ENCODE measurements around the gene LZTS3. TPM values are rescaled to one million over a fixed set of nuclear protein-coding genes. Genes with fewer than 3 reads are reported as not detected.

Gene LZTS3
- total and polyA plus RNA-seq, 2 of the 13 experiments (the other 11 are each of a cell fraction or from before 2014, with no cell fraction given) = 10.1 to 31.3 TPM

DNA sequence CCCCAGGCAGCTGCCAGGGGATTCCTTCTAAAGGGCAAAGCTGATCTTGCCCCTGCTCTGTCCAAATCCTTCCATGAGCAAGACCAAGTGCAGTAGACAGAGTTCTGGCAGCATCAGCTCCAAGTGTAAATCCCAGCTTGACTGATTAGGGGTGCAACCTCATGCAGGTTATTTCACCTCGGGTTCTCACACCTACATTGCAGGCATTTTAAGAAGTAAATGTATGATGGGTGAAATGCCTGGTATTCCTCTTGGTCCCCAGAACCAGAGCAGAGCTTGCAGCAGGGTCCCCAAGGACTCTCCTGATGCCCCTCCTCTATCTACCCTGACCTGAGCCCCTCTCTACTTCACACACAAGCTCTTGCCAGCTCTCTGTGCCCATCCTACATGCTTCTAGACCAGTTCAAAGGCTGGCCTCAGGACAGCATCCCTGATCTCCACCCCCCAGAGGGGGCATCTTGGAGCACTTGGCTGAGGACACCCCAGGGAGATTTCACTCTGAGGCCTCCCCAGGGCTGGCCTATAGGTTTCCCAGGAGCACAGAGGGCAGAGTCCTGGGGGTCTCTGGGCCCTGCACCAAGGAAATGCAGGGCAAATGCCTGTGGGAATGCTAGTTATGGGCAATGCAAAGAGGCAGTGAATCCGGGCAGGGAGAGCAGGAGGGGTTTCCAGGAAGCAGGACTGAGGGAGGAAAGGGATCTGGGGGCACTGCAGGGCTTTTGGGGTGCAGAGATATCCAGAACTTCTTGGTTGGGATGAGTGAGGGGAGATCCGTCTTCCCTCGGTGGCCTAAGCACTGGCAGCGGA, 1.0 kb downstream of the LZTS3 start:
- intact Hi-C loops (cut with micrococcal nuclease; ENCODE audit: unreplicated experiment) = loop anchor here (5.0 kb wide), 1 partner anchor 120 kb away; no protein-coding TSS in a partner anchor
- Histone ChIP-seq H3K9ac (ENCODE audit: insufficient read depth, low read depth, low read length) (peak overlapping the region; percentile 87), H3K4me2 (ENCODE audit: low read depth, low read length) (peak overlapping the region; percentile 79), H2AFZ (ENCODE audit: low read length) (no peak overlapping the region), H3K9me3 (ENCODE audit: low read length) (no peaks in the 10 kb centered on the region), H3K27ac (ENCODE audit: extremely low read length, insufficient read depth, low read length) (no peak overlapping the region), H3K4me3 (replicated peaks in 1 of 3; ENCODE audit: insufficient read depth in 1 of 3, low read depth in 2 of 3, low read length in 3 of 3) (peak overlapping the region; percentile 85 to 99 (median 94)), H3K4me1 (ENCODE audit: insufficient read depth, low read length) (peaks cover 69% of the 10 kb centered on the region), H3K79me2 (ENCODE audit: insufficient read depth, low read length) (peaks cover 14% of the 10 kb centered on the region), H3K27me3 (ENCODE audit: control insufficient read depth in 1 of 2, insufficient read depth in 2 of 2, low read length in 2 of 2) (no peaks in the 10 kb centered on the region; a peak in 1 of 5 replicates), H3K36me3 (replicated peaks in 1 of 2; ENCODE audit: control insufficient read depth in 1 of 2, insufficient read depth in 2 of 2, low read length in 2 of 2) (no peaks in the 10 kb centered on the region; a peak in 1 of 5 replicates), H4K20me1 (ENCODE audit: insufficient read depth, low read length) (no peaks in the 10 kb centered on the region)
- ChIA-PET CTCF (ENCODE audit: low intra/inter-chr PET ratio, low total read pairs) (interaction anchor here (1.1 kb wide), 1 partner anchor 54 kb away, joined by 3 read pairs; no protein-coding TSS in a partner anchor), POLR2A (interaction anchor here (1.0 to 6.5 kb wide), 4 partner anchors 13 to 53 kb away, joined by 3 to 81 read pairs (median 3); partner anchors contain the start of genes FASTKD5 and UBOX5)
- ATAC-seq (no peak), FAIRE-seq (no peak), DNase-seq (ENCODE audit: low spot score) (no peak)
- in situ Hi-C loops (cut with HindIII; ENCODE audit: extremely low pct_ligation_motif_present, low pct_unique_long_range_greater_than_20kb) = no loop called here
- 18% methylated on average over 4 of the region's 5 CpGs for WGBS (ENCODE audit: low lambda C conversion rate)
- TSS peak; percentile 50 for BruUV-seq (replicated peaks)
- TF ChIP-seq SP2 (CRISPR knock-in tag; IDR thresholded peaks at IDR 0.05) (0 out of 2 replicates have a peak, but pooled peaks have one; percentile 29), ZNF101 (CRISPR knock-in tag; IDR thresholded peaks at IDR 0.05; ENCODE audit: borderline replicate concordance, low read depth) (no peak), STAT6 (CRISPR knock-in tag; IDR thresholded peaks at IDR 0.05; ENCODE audit: borderline replicate concordance) (0 out of 2 replicates have a peak, but pooled peaks have one; percentile 82), RFX3 (CRISPR knock-in tag; IDR thresholded peaks at IDR 0.05) (no peak), CENPT (CRISPR knock-in tag; IDR thresholded peaks at IDR 0.05; ENCODE audit: low read depth) (no peak), SMAD1 (CRISPR knock-in tag; IDR thresholded peaks at IDR 0.05; ENCODE audit: borderline replicate concordance, low read depth) (no peak), PCBP2 (optimal IDR thresholded peaks at IDR 0.05; ENCODE audit: low read depth, low read length, poor library complexity, severe bottlenecking) (peak; percentile 19), TRAFD1 (CRISPR knock-in tag; IDR thresholded peaks at IDR 0.05; ENCODE audit: borderline replicate concordance) (no peak), MAFF (IDR thresholded peaks at IDR 0.05; ENCODE audit: low read depth, low read length) (no peak), ZNF281 (CRISPR knock-in tag; IDR thresholded peaks at IDR 0.05; ENCODE audit: borderline replicate concordance) (no peak)
- TF ChIP-seq, protein P1, sequence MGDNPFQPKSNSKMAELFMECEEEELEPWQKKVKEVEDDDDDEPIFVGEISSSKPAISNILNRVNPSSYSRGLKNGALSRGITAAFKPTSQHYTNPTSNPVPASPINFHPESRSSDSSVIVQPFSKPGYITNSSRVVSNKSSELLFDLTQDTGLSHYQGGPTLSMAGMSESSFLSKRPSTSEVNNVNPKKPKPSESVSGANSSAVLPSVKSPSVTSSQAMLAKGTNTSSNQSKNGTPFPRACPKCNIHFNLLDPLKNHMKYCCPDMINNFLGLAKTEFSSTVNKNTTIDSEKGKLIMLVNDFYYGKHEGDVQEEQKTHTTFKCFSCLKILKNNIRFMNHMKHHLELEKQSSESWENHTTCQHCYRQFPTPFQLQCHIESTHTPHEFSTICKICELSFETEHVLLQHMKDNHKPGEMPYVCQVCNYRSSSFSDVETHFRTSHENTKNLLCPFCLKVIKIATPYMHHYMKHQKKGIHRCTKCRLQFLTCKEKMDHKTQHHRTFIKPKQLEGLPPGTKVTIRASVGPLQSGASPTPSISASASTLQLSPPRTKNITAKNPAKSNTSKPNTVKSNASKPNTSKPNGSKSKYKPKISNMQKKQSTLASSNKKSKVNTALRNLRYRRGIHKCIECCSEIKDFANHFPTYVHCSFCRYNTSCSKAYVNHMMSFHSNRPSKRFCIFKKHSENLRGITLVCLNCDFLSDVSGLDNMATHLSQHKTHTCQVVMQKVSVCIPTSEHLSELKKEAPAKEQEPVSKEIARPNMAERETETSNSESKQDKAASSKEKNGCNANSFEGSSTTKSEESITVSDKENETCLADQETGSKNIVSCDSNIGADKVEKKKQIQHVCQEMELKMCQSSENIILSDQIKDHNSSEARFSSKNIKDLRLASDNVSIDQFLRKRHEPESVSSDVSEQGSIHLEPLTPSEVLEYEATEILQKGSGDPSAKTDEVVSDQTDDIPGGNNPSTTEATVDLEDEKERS (CRISPR knock-in tag; IDR thresholded peaks at IDR 0.05) = no peak
